Measurements from ENCODE around the gene ADAMTSL3. TPM values are rescaled to one million over a fixed set of nuclear protein-coding genes. Genes with fewer than 3 reads are reported as not detected.
"Not testable (repeated sequence)": the region's sequence is repeated elsewhere in the genome, so short reads cannot be mapped to it uniquely, and the experiment has no call there.

Gene ADAMTSL3
- total RNA-seq, 1 experiment from 2014 or later = 2.6 TPM

GRCh38 chr15:83753872-83754493 lies 100.1 kb downstream of the ADAMTSL3 start:
- no peak overlapping the region for H3K27ac ChIP-seq

DNA sequence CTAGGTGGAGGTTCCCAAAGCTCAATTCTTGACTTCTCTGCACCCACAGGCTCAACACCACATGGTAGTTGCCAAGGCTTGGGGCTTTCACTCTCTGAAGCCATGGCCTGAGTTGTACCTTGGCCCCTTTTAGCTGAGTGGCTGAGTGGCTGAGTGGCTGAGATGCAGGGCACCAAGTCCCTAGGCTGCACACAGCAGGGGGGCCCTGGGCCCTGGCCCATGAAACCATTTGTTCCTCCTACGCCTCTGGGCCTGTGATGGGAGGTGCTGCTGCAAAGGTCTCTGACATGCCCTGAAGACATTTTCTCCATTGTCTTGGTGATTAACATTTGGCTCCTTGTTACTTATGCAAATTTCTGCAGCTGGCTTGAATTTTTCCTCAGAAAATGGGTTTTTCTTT lies 103.4 kb downstream of the ADAMTSL3 start:
- H3K27me3 ChIP-seq (replicated peaks); DNase-seq (ENCODE audit: low read depth in 1 of 2, low spot score in 2 of 2); H3K4me3 ChIP-seq; H3K36me3 ChIP-seq; H3K9me3 ChIP-seq (replicated peaks); H3K27ac ChIP-seq; H3K4me1 ChIP-seq (replicated peaks): not testable (repeated sequence)

More at GRCh38 chr15:83753872-83754493, 100.1 kb downstream of the ADAMTSL3 start:
- no peaks in the 10 kb centered on the region; the same call in 1 of the 2 replicates for H3K9me3 ChIP-seq (replicated peaks)
- H3K4me1 ChIP-seq (replicated peaks) = no peaks in the 10 kb centered on the region
- H3K4me3 ChIP-seq = no peak overlapping the region
- DNase-seq (ENCODE audit: low read depth in 1 of 2, low spot score in 2 of 2) = no peak
- H3K36me3 ChIP-seq = no peaks in the 10 kb centered on the region
- H3K27me3 ChIP-seq (replicated peaks) = no peaks in the 10 kb centered on the region

DNA sequence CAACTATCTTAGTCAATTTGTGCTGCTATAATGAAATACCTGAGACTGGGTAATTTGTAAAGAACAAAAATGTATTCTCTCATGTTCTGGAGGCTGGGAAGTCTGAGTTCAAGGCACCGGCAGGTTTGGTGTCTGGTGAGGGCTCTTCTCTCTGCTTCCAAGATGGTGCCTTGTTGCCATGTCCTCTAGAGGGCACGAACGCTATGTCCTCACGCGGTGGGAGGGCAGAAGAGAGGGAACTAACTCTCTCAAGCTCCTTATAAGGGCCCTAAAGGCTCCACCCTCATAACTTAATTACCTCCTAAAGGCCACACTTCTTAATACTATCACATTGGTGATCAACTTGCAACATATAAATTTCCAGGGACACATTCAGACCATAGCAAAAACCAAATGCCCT lies 108.4 kb downstream of the ADAMTSL3 start:
- no peak for DNase-seq (ENCODE audit: low read depth in 1 of 2, low spot score in 2 of 2)
- Histone ChIP-seq H3K36me3 (no peaks in the 10 kb centered on the region), H3K4me3 (no peak overlapping the region), H3K27ac (no peak overlapping the region), H3K9me3 (replicated peaks) (no peaks in the 10 kb centered on the region; the same call in 1 of the 2 replicates), H3K4me1 (replicated peaks) (no peaks in the 10 kb centered on the region), H3K27me3 (replicated peaks) (no peaks in the 10 kb centered on the region)

DNA sequence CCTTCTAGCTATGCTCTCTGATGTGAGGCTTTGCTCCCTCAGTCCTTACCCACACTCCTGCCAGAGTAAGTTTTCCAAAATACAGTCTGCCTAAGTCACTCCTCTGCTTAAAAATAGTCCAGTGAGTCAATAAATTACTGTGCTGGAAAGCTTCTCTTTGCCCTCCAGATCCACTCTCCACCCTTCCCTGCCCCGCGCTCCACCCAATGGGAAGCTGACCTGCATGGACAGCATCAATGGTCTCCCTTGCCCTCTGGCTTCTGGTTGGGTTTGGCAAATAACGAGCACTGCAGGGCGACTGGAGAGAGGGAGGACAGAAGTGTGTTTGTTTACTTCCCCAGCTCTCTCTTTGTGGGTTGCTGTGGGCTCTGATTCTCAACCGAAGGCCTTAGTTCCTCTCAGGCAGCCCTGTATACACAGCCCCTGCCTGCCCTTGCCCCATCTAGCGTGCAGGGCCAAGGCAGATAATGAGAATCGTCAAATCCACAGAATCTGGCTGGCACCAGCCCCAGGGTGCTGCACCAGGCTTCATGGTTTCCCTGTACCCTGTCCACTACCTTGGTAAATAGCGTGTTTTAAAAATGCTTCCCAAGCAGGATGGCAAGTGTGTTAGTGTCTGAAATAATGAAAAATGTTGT lies 110.4 kb downstream of the ADAMTSL3 start:
- Histone ChIP-seq H3K27me3 (replicated peaks) (no peaks in the 10 kb centered on the region), H3K36me3 (no peaks in the 10 kb centered on the region), H3K9me3 (replicated peaks) (no peaks in the 10 kb centered on the region), H3K27ac (no peak overlapping the region), H3K4me3 (no peak overlapping the region), H3K4me1 (replicated peaks) (no peaks in the 10 kb centered on the region)
- no peak for DNase-seq (ENCODE audit: low read depth in 1 of 2, low spot score in 2 of 2)

DNA sequence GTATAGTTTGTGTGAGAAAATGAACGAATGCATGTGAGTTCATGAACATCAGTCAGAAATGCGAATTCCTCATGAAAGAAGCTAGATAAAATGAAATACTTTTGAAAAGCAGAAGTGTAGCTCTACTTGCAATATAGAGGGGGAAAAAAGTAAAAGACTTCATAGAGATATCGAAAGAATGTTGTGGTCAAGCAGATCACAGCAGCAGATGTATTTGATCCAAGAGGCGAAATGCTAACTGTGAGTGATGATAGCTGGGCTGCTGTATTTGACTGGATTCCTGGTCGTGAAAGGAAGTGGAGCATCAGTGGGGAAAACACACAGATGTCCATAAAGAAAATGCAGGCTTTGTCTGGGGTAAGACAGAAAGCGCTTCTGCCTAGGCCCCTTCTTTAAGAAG lies 112.4 kb downstream of the ADAMTSL3 start:
- no peaks in the 10 kb centered on the region for H3K9me3 ChIP-seq (replicated peaks)
- DNase-seq (ENCODE audit: low read depth in 1 of 2, low spot score in 2 of 2) = no peak
- H3K36me3 ChIP-seq = no peaks in the 10 kb centered on the region
- H3K4me1 ChIP-seq (replicated peaks) = no peaks in the 10 kb centered on the region
- H3K4me3 ChIP-seq = no peak overlapping the region
- H3K27ac ChIP-seq = no peak overlapping the region
- H3K27me3 ChIP-seq (replicated peaks) = no peaks in the 10 kb centered on the region

DNA sequence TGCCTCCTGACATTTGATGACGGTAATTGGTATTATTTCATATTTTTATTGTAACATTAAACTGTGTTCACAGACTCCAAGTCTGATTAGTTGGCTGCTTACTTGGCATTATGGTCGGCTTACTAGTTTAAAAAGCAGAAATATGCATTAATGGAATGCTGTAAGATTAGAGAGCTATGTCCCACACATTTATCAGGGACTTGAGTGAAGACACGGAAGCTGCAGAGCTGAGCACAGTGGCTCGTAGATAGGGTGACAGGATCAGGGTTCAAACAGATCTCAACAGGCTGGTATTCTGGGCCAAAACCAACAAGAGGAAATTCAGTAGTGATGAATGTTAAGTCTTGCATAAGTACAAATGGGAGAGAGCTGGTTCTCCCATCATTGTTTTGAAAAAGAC lies 113.8 kb downstream of the ADAMTSL3 start:
- no peak overlapping the region for H3K4me3 ChIP-seq
- no peaks in the 10 kb centered on the region for H3K4me1 ChIP-seq (replicated peaks)
- no peaks in the 10 kb centered on the region for H3K9me3 ChIP-seq (replicated peaks)
- no peaks in the 10 kb centered on the region for H3K27me3 ChIP-seq (replicated peaks)
- DNase-seq (ENCODE audit: low read depth in 1 of 2, low spot score in 2 of 2) = no peak
- H3K27ac ChIP-seq = no peak overlapping the region
- H3K36me3 ChIP-seq = no peaks in the 10 kb centered on the region

DNA sequence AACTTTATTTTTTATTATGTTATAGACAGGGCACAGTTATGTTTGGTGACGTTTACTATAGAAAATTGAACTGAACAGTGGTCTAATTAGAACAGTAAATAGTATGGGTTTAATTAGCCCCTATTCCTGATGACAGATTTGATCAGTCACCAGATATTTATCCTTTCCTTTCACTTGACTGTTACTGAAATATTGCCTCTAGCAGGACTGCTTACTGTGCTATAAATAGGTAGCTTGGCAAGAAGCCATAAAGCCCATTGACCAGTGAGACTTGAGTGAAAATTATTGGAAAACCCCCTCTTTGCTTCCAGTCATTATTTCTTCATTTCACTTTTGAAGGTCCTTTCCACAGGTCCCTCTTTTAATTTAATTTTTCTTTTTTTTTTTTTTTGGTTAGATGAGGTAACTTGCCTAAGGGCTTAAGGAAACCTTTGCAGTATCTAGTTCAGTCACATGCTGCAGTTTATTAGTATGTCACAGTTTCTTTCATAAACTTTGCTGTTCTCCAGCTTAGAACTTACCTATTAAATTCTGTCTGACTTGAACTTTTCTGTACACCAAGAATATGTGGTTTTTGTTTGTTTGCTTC lies 115.6 kb downstream of the ADAMTSL3 start:
- no peaks in the 10 kb centered on the region for H3K36me3 ChIP-seq
- no peaks in the 10 kb centered on the region for H3K27me3 ChIP-seq (replicated peaks)
- H3K9me3 ChIP-seq (replicated peaks) = no peaks in the 10 kb centered on the region
- DNase-seq (ENCODE audit: low read depth in 1 of 2, low spot score in 2 of 2) = no peak
- H3K4me1 ChIP-seq (replicated peaks) = no peaks in the 10 kb centered on the region
- no peak overlapping the region for H3K27ac ChIP-seq
- no peak overlapping the region for H3K4me3 ChIP-seq

DNA sequence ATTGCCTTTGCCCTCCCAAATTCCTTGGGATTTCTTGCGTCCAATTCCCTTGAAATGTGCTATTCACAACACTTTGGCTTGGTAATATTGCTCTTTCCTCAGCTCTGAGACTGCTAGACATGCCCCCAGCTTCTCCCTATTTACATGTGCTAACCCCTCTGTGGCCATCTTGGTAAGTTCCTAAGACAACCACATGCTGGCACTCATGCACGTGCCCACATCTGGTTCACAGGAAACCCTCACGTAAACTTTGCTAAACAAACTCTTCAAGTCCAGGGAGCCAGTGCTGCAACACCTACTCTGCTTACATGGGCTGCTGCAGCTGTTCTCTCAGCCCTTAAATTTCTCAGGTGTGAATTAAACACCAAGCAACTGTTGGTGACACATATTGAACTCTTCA lies 121.8 kb downstream of the ADAMTSL3 start:
- no peaks in the 10 kb centered on the region for H3K4me1 ChIP-seq (replicated peaks)
- no peaks in the 10 kb centered on the region for H3K36me3 ChIP-seq
- no peak for DNase-seq (ENCODE audit: low read depth in 1 of 2, low spot score in 2 of 2)
- H3K27ac ChIP-seq = no peak overlapping the region
- H3K4me3 ChIP-seq = no peak overlapping the region
- H3K27me3 ChIP-seq (replicated peaks) = no peaks in the 10 kb centered on the region
- H3K9me3 ChIP-seq (replicated peaks) = no peaks in the 10 kb centered on the region

- no peaks in the 10 kb centered on the region for H3K9me3 ChIP-seq (replicated peaks)
Observed at GRCh38 chr15:83776986-83777385, 123.1 kb downstream of the ADAMTSL3 start.

DNA sequence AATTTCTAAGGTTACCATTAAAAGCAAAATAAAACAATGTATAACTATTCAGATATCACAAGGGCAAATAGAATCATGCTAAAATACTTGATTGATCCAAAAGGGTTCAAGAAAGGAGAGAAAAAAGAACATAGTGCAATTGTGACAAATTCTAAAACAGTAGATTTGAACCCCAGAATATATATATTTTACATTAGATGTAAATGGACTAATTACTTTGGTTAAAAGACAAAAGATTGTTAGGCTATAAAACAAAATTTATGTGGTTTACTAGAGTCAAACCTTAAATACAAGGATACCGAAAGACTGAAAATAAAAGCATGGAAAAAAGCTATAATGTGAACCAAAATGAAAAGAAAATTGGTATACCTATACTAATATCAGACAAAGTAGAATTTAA lies 129.3 kb downstream of the ADAMTSL3 start:
- H3K36me3 ChIP-seq = no peaks in the 10 kb centered on the region
- no peaks in the 10 kb centered on the region for H3K27me3 ChIP-seq (replicated peaks)
- H3K4me3 ChIP-seq = no peak overlapping the region
- H3K4me1 ChIP-seq (replicated peaks) = no peaks in the 10 kb centered on the region
- H3K27ac ChIP-seq = no peak overlapping the region
- H3K9me3 ChIP-seq (replicated peaks) = no peaks in the 10 kb centered on the region
- no peak for DNase-seq (ENCODE audit: low read depth in 1 of 2, low spot score in 2 of 2)

More at GRCh38 chr15:83776986-83777385, 123.1 kb downstream of the ADAMTSL3 start:
- H3K27ac ChIP-seq = no peak overlapping the region
- no peaks in the 10 kb centered on the region for H3K4me1 ChIP-seq (replicated peaks)
- no peak for DNase-seq (ENCODE audit: low read depth in 1 of 2, low spot score in 2 of 2)
- H3K36me3 ChIP-seq = no peaks in the 10 kb centered on the region
- H3K4me3 ChIP-seq = no peak overlapping the region
- H3K27me3 ChIP-seq (replicated peaks) = no peaks in the 10 kb centered on the region

- no peak for DNase-seq (ENCODE audit: low read depth in 1 of 2, low spot score in 2 of 2)
- H3K36me3 ChIP-seq = no peaks in the 10 kb centered on the region
- H3K27ac ChIP-seq = no peak overlapping the region
- no peaks in the 10 kb centered on the region for H3K9me3 ChIP-seq (replicated peaks)
- H3K27me3 ChIP-seq (replicated peaks) = no peaks in the 10 kb centered on the region
- H3K4me1 ChIP-seq (replicated peaks) = no peaks in the 10 kb centered on the region
- no peak overlapping the region for H3K4me3 ChIP-seq
Observed at GRCh38 chr15:83784975-83785374, 131.1 kb downstream of the ADAMTSL3 start.

GRCh38 chr15:83786336-83786735 lies 132.4 kb downstream of the ADAMTSL3 start:
- Histone ChIP-seq H3K4me3 (no peak overlapping the region), H3K36me3 (no peaks in the 10 kb centered on the region), H3K27me3 (replicated peaks) (no peaks in the 10 kb centered on the region), H3K27ac (no peak overlapping the region), H3K4me1 (replicated peaks) (no peaks in the 10 kb centered on the region), H3K9me3 (replicated peaks) (no peaks in the 10 kb centered on the region)
- DNase-seq (ENCODE audit: low read depth in 1 of 2, low spot score in 2 of 2) = no peak

GRCh38 chr15:83793069-83793468 lies 139.1 kb downstream of the ADAMTSL3 start:
- no peak for DNase-seq (ENCODE audit: low read depth in 1 of 2, low spot score in 2 of 2)
- Histone ChIP-seq H3K9me3 (replicated peaks) (no peaks in the 10 kb centered on the region), H3K4me3 (no peak overlapping the region)

GRCh38 chr15:83794209-83794608 lies 140.3 kb downstream of the ADAMTSL3 start:
- H3K4me1 ChIP-seq (replicated peaks) = no peaks in the 10 kb centered on the region
- no peaks in the 10 kb centered on the region for H3K36me3 ChIP-seq
- H3K27ac ChIP-seq = no peak overlapping the region
- DNase-seq (ENCODE audit: low read depth in 1 of 2, low spot score in 2 of 2) = no peak
- no peaks in the 10 kb centered on the region for H3K9me3 ChIP-seq (replicated peaks)
- no peak overlapping the region for H3K4me3 ChIP-seq
- H3K27me3 ChIP-seq (replicated peaks) = no peaks in the 10 kb centered on the region

More at GRCh38 chr15:83793069-83793468, 139.1 kb downstream of the ADAMTSL3 start:
- no peaks in the 10 kb centered on the region for H3K36me3 ChIP-seq
- no peaks in the 10 kb centered on the region for H3K4me1 ChIP-seq (replicated peaks)
- no peak overlapping the region for H3K27ac ChIP-seq
- no peaks in the 10 kb centered on the region for H3K27me3 ChIP-seq (replicated peaks)

Measured in SJSA1 (cell line).